Stimulated activated CD8-positive, alpha-beta memory T cell treated with anti-CD3 and anti-CD28 coated beads, Interleukin-4, amount 100 ng/mL, for 24 hours (primary cell): ENCODE data around the gene EGLN2.
"Not testable (repeated sequence)": the region's sequence is repeated elsewhere in the genome, so short reads cannot be mapped to it uniquely, and the experiment has no call there.

Experiments
- DNase-seq: peaks from one replicate; pipeline ENCODE4 v3.0.0-alpha.2; 2020; ENCODE audit warnings: low read depth

Gene EGLN2

DNA sequence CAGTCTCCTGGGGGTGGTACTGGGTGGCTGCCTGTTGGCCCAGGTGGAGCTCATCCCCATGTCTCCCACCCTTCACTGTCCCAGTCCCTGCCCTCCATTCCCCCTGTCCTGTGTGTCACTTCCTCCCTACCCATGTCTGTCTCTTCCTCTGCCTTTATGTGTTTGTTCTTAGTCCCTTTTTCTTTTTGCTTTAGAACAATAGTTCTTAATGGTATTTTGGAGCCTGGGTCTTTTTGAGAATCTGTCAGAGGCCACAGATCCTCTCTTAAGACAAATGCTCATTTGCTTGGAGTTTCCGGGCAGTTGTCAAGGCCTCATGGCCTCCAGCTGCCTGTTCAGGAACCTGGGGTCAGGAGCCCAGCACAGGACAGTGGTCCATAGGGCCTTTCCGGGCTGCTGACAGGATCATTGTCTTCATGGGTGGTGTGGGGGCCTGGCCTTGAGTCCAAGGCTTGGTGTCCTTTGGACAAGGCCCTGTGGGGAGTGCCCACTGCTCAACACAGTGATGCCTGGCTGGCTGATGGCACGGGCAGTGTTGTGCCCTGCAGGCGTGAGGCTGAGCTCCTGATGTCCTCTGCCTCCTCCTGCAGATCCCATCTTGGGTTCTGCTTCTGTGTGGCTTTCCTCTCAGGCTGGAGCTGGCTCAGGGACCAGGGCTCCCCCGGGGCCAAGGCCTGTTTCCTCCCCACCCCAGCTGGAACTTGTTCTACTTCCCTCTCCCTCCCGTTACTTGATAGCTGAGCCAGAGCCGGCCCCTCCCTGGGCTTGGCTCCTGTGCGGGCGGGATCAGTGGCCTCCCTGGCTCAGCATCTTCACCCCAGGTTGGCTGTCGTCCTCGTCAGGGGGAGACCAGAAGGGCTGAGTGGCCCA lies 3.5 kb downstream of the EGLN2 start:
- no peak for DNase-seq

DNA sequence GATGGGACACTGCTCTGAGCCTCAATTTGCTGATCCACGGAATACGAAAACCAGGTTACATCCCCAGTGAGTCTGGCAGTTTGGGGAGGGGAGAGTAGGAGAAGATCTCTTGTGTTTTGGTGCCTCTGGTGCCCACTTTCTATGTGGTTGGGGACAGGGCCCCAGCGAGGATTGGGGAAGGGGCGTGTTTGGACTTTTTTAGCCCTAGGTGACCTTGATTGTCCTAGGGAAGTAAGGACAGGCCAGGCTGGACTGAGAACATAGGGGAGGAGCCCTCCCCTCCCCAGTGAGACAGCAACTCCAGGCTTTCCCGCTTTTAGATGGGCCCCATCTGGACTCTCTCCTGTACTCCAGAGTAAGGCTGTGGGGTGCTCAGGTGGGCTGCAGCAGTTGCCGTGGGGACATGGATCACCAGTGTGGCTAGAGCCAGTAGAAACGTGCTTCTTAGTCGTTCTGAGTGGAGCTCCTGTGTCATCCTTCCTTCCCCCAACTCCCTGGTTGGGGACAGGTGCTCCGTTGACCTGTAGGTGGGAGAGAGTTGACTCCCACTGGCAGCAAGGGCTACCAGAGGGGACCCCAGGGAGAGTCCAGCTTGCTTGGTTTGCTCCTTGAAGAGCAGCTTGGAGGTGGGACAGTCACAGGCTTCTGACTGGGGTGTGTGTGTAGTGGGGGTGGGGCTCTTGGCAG lies 4.3 kb downstream of the EGLN2 start:
- DNase-seq: no peak

GRCh38 chr19:40803857-40804782 lies 5.1 kb downstream of the EGLN2 start:
- DNase-seq: no peak

DNA sequence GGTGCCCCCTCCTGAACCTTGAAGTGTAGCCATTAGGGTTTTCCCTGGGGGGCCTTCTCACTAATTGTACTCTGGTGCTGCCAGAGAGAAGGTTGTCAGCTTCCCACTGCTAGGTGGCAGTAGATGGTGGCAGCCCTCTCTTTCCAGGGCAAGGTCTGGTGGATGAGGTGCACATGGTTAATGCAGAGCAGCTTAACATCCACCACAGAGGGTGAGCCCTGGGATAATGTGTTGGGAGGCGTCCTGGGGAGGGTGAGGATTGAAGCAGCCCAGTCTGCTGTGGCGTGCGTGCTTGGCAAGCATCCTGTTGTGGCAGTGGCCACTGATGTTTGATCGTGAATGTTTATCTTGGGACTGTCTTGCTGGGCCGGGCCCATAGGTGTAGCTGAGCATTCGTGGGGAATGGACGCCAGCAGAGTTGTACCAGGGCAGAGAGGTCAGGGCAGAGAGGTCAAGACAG lies 5.8 kb downstream of the EGLN2 start:
- no peak for DNase-seq

GRCh38 chr19:40805258-40805868 lies 6.4 kb downstream of the EGLN2 start:
- no peak for DNase-seq

DNA sequence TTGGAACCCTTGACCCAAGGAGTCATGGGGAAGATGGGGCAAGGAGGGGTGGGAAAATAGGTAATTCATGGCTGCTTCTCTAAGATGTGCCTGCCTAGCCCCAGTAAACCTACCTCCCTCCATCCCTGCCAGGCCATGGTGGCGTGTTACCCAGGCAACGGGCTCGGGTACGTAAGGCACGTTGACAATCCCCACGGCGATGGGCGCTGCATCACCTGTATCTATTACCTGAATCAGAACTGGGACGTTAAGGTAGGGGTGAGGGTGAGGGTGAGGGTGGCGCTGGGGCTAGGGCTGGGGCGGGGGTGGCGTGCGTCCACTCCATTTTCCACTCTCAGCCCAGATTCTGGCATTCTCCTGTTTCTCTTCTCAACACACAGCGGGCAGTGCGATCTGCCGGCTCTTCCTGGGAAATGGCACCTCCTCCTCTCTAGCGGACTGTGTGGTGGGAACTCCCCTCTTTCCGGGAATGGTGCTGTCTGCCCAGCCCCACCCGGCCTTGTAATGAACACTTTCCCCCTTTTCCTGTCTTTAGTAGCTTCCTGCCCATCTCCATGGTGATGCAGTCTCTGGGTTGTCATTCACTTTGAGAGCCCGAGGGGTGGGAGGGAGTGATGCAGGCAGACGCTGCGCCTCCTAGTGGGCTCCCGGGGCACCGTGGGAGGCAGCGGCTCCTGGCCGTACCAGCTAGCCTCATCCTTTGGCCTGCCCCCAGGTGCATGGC lies 7.6 kb downstream of the EGLN2 start:
- DNase-seq: peak; percentile 64

DNA sequence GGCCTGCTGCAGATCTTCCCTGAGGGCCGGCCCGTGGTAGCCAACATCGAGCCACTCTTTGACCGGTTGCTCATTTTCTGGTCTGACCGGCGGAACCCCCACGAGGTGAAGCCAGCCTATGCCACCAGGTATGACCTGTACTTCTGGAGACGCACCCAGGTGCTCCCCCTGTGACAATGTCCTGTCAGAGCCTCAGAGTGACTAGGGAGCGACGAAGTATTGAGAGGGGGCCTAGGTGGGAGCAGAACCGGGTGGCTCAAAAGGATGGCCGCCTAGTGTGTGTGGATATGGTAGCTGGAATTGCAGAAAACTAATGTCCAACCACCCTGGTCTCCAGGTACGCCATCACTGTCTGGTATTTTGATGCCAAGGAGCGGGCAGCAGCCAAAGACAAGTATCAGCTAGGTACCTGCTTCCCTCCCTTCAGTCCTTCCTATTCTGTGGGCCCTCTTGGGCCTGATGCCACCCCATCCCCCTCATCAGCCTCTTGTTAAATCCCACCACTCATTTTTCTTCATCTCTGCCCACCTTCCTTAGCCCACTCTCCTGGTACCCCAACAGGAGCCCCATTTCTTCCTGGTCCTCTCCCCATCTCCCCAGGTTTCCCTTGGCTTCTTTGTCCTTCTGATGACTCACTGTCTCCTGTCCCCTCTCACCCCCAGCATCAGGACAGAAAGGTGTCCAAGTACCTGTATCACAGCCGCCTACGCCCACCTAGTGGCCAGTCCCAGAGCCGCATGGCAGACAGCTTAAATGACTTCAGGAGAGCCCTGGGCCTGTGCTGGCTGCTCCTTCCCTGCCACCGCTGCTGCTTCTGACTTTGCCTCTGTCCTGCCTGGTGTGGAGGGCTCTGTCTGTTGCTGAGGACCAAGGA lies 8.4 kb downstream of the EGLN2 start:
- DNase-seq: no peak

GRCh38 chr19:40808021-40808325 lies 9.0 kb downstream of the EGLN2 start:
- no peak for DNase-seq

- DNase-seq: no peak
These were observed 9.5 kb downstream of the EGLN2 start for GRCh38 chr19:40808497-40808896.

- no peak for DNase-seq
These were observed 10.5 kb downstream of the EGLN2 start for GRCh38 chr19:40809358-40810086.

DNA sequence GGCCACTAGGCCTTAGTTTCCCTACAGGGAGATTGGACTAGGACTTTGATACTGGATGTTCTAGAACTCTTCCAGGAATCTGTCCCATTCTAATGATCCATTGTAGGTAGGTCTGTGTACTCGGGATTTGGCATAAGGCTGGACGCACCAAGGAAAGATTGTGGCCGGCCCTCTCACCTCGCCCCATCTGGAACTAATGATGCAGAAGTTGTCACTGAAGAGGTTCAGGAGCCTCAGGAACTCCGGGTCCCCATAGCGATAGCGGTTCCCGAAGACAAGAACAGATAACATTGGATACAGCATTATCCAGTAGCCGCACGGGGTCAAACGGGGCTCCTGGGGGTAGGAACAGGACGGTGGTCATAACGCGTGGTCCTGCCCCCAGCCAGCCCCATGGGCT lies 11.2 kb downstream of the EGLN2 start:
- no peak for DNase-seq

DNA sequence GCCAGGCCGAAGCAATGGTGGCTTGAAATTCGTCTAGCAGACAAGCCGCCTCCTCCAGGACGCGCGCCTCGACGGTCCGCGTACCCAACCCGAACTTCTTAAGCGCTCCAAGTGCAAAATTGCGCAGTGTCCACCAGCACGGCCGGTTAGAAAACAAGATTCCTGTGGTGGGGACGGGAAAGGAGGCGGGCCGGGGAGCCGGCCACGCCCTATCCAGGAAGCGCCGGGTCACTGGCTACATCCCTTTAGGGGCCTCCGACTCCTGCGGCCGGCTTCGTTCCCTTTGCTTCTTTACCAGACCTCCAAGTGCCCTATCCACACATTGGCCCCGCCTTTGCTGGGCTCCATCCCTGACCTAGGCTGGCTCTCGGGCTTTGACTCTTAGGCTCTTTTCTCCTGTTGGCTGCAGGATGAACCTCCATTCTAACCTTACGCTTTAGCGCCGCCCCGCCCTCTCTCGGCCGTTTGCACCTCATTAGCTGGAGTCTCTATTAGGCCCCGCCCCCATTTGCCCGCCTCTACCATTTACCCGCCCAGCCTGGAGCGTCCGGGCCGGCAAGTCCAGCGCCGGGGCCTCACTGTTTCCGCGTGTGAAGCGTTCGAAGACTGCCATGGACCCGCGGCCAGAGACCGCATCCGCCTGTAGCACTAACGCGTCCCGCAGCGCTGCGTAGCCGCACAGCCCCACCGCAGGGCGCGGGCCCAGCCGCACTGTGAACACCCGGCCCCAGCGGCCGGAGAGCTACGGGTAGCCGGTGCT lies 11.8 kb downstream of the EGLN2 start:
- DNase-seq: not testable (repeated sequence)

- DNase-seq: no peak
These were observed 12.7 kb downstream of the EGLN2 start for GRCh38 chr19:40811478-40812341.

- not testable (repeated sequence) for DNase-seq
These were observed 13.6 kb downstream of the EGLN2 start for GRCh38 chr19:40812571-40812970.

DNA sequence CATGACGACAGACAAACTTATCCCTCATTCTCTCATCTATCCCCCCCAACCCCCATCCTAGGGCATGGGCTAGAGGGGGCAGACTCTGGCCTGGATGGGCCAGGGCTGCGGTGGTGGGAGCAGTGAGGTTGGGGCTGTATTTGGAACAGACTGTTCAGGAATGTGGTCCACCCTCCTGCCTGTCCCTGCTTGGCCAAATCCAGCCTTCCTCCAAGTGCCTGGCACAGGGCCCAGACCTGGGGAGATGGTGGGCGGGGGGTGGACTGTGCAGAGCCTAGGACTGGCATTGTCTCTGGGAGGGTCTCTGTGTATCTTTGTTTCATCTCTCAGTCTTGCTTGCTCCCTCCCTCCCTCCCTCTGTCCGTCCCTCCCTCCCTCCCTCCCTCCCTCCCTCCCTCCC lies 14.2 kb downstream of the EGLN2 start:
- DNase-seq: no peak

- DNase-seq: no peak
These were observed 16.2 kb downstream of the EGLN2 start for GRCh38 chr19:40815223-40815622.

DNA sequence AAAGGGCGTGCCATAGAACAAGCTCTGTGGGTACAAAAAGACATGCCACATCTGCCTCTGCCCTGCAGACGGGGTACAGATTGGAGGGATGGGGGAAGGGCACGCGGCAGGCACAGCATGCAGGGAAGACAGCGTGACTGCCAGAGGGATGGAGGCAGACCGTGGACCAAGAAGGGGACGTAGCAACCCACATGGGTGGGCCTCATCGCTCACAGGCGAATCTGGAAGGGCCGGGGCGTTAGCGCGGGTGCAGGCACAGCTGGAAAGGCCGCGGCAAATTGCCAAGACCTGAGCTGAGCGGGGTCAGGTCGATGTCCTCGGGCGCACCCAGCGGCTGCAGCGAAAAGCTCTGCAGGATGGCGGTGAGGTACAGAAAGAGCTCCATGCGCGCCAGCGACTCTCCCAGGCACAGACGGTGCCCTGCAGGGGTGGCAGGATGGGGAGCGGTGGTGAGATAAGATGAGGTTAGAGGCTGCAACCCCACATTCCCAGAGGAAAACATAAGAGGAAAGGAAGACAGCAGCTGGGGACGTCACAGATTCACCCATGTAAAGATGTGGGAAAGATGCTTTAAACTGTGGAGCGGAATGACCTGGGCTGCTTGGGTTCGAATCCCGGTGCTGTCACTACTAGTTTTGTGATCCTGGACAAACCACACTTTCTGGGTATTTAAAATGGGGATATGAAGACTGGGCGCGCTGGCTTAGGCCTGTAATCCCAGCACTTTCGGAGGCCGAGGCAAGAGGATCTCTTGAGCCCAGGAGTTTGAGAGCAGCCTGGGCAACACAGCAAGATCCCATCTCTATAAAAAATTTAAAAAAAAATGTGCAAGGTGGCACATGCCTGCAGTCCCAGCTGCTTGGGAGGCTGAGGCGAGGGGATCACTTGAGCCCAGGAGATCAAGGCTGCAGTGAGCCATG lies 19.7 kb downstream of the EGLN2 start:
- DNase-seq: peak; percentile 65
